Loucy (cell line): ENCODE data around the gene BDKRB1.
A peak's percentile ranks its signal among the peaks of the same experiment; 100 is the strongest.

Source experiments
- H2AFZ ChIP-seq: fragments of 200-600 bp; sonication (generic); 2 replicates; pipeline ENCODE4 v1.6.0; 2016; ENCODE audit warnings: antibody characterized with exemption, mild to moderate bottlenecking, low read length, moderate library complexity
- H3F3A ChIP-seq: fragments of 200-600 bp; 2 replicates; pipeline ENCODE4 v1.6.0; 2016; ENCODE audit warnings: antibody characterized with exemption, low read depth, mild to moderate bottlenecking
- H3K27me3 ChIP-seq: fragments of 200-600 bp; sonication (generic); 2 replicates; pipeline ENCODE4 v1.6.1; 2014; ENCODE audit warnings: low read length, mild to moderate bottlenecking; ENCODE audit not compliant: insufficient read depth, poor library complexity, severe bottlenecking
- H3K36me3 ChIP-seq: fragments of 200-600 bp; sonication (generic); 2 replicates; pipeline ENCODE4 v1.6.1; 2016; ENCODE audit warnings: low read length; ENCODE audit not compliant: insufficient read depth
- H3K4me1 ChIP-seq: fragments of 200-600 bp; sonication (generic); 2 replicates; pipeline ENCODE4 v1.5.1; 2014; ENCODE audit warnings: low read length, mild to moderate bottlenecking; ENCODE audit not compliant: insufficient read depth, poor library complexity, severe bottlenecking
- H3K4me2 ChIP-seq: fragments of 200-600 bp; sonication (generic); 2 replicates; pipeline ENCODE4 v1.6.0; 2014; ENCODE audit warnings: antibody characterized with exemption, low read length, low read depth, mild to moderate bottlenecking; ENCODE audit not compliant: poor library complexity, severe bottlenecking
- H3K4me3 ChIP-seq: fragments of 200-600 bp; sonication (generic); 2 replicates; pipeline ENCODE4 v1.5.1; 2014; ENCODE audit warnings: low read length, mild to moderate bottlenecking, mixed read lengths; ENCODE audit not compliant: poor library complexity, severe bottlenecking
- H3K79me2 ChIP-seq: fragments of 200-600 bp; sonication (generic); 2 replicates; pipeline ENCODE4 v1.6.1; 2014; ENCODE audit warnings: low read length; ENCODE audit not compliant: insufficient read depth
- H3K9ac ChIP-seq: fragments of 200-600 bp; sonication (generic); 2 replicates; pipeline ENCODE4 v1.6.0; 2014; ENCODE audit warnings: mild to moderate bottlenecking, low read depth, low read length, moderate library complexity; ENCODE audit not compliant: poor library complexity, severe bottlenecking
- H3K9me2 ChIP-seq: fragments of 200-600 bp; sonication (generic); replicated peaks from 2 replicates; pipeline ENCODE4 v1.6.1; 2016; ENCODE audit warnings: low read depth, low read length, mixed read lengths
- H3K9me3 ChIP-seq: fragments of 200-600 bp; sonication (generic); 2 replicates; pipeline ENCODE4 v1.6.1; 2014; ENCODE audit warnings: mild to moderate bottlenecking, antibody characterized with exemption, low read length, low read depth; ENCODE audit not compliant: insufficient read depth
- H4K20me1 ChIP-seq: fragments of 200-600 bp; sonication (generic); 2 replicates; pipeline ENCODE4 v1.6.0; 2014; ENCODE audit warnings: antibody characterized with exemption, low read length, mild to moderate bottlenecking; ENCODE audit not compliant: insufficient read depth, poor library complexity, severe bottlenecking
- EZH2phosphoT487 ChIP-seq: fragments of 200-600 bp; IDR thresholded peaks from 2 replicates; pipeline ENCODE4 v1.6.1; 2018; ENCODE audit warnings: antibody characterized with exemption, mild to moderate bottlenecking, moderate library complexity, borderline replicate concordance
- TF ChIP-seq, protein P1 (sequence below): fragments of 200-600 bp; sonication (generic); conservative IDR thresholded peaks from 2 replicates; pipeline ENCODE4 v1.5.1; 2014; ENCODE audit warnings: mild to moderate bottlenecking, antibody characterized with exemption, low read length

BDKRB1 gene

DNA sequence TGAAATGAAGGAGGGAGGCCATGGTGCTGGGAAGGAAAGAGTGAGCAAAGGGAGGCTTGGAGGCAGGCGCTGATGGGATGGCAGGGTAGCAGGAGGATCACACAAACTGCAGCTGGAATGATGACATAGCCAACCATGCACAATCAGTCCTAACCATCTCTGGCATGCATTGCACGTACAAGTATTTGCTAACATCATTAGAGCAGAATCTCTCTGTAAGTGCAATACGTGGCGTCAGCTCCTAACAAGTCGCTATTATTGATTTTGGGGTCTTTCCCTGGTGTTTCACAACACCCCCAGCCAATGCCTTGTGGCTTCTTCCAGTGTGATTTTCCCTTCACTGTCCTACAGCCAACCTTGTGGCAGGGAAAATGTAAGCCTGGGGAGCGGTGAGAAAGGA is 18.5 kb downstream of the BDKRB1 start:
- no peaks in the 10 kb centered on the region for H3F3A ChIP-seq
- H3K4me2 ChIP-seq: no peak overlapping the region
- H3K27me3 ChIP-seq: no peaks in the 10 kb centered on the region
- no peak overlapping the region for H2AFZ ChIP-seq
- TF ChIP-seq EZH2phosphoT487: no peak
- TF ChIP-seq, protein P1, sequence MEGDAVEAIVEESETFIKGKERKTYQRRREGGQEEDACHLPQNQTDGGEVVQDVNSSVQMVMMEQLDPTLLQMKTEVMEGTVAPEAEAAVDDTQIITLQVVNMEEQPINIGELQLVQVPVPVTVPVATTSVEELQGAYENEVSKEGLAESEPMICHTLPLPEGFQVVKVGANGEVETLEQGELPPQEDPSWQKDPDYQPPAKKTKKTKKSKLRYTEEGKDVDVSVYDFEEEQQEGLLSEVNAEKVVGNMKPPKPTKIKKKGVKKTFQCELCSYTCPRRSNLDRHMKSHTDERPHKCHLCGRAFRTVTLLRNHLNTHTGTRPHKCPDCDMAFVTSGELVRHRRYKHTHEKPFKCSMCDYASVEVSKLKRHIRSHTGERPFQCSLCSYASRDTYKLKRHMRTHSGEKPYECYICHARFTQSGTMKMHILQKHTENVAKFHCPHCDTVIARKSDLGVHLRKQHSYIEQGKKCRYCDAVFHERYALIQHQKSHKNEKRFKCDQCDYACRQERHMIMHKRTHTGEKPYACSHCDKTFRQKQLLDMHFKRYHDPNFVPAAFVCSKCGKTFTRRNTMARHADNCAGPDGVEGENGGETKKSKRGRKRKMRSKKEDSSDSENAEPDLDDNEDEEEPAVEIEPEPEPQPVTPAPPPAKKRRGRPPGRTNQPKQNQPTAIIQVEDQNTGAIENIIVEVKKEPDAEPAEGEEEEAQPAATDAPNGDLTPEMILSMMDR: no peak
- no peak overlapping the region for H3K4me3 ChIP-seq
- H3K4me1 ChIP-seq: no peaks in the 10 kb centered on the region
- H4K20me1 ChIP-seq: no peaks in the 10 kb centered on the region
- H3K9me2 ChIP-seq: no peaks in the 10 kb centered on the region
- no peaks in the 10 kb centered on the region for H3K36me3 ChIP-seq
- no peaks in the 10 kb centered on the region for H3K9me3 ChIP-seq
- H3K9ac ChIP-seq: no peak overlapping the region
- H3K79me2 ChIP-seq: no peaks in the 10 kb centered on the region

DNA sequence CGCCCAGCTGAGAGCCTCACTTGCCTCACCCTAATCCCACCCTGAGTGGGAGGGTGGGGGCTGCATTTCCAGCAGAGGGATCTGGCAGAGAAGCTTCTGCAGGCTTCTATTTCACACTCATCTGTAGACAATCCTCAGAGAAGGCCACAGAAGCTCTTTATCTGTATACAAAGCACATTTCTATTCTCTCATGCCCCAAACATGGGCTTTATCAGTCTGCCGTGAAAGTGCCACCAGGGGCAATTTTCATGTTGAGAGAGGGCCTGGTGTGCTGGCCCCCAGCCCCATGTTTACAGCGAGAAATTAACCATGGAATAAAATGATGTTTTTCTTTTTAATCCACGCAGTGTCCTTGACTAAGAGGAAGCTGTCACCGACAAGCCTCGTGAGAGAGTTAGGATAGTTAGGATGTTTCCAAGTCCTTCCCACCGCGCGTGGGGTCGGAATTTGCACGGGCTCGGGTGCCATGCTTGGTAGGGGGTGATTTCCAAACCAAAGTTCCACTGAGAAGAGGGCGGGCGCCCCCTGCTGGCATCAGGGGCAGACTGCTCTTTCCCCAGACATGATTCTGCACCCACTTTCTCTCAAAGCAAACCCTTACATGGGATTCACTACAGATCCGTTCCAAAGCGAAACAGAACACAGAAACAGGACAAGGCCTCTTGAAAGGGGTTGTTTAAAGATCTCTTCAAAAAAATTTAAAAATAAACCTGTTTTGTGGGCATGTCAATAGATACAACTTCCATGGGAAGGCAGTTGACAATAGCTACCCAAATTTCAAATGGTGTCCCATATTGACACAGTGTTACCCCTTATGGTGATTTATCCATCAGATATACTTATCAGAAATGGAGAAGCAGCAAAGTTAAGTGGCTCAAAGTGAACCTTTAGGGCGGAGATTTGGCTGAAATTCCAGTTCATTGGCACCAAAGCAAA is 19.4 kb downstream of the BDKRB1 start:
- Histone ChIP-seq H3F3A (no peaks in the 10 kb centered on the region), H2AFZ (peak overlapping the region; percentile 22; the same call in 1 of the 2 replicates), H3K4me1 (no peaks in the 10 kb centered on the region), H3K9me3 (no peaks in the 10 kb centered on the region), H3K27me3 (no peaks in the 10 kb centered on the region), H3K4me2 (peak overlapping the region; percentile 32), H3K4me3 (peak overlapping the region; percentile 24), H3K79me2 (no peaks in the 10 kb centered on the region), H4K20me1 (no peaks in the 10 kb centered on the region), H3K9ac (no peak overlapping the region), H3K9me2 (no peaks in the 10 kb centered on the region), H3K36me3 (no peaks in the 10 kb centered on the region)
- TF ChIP-seq, protein P1: peak; percentile 97
- no peak for TF ChIP-seq EZH2phosphoT487

DNA sequence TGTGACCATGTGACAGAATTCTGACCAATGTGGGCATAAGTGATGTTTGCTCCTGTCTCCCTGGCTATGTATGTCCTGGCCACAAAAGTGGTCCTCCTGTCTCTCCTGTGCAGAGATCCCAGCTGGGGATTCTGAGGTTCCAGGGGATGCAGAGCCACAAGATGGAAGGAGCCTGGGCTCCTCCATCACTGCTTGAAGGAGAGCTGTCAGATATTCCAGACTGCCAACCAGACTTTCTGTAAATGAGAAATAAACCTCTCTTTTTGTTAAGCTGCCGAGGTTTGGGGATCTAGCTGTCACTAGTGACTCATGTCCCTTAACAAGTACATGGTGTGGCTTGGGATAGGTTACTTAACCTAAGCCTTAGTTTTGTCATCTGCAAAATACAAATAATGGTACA is 21.9 kb downstream of the BDKRB1 start:
- no peak overlapping the region for H3K4me2 ChIP-seq
- H3K4me3 ChIP-seq: no peak overlapping the region
- H3K36me3 ChIP-seq: peaks cover under 1% of the 10 kb centered on the region; the same call in 1 of the 2 replicates
- no peaks in the 10 kb centered on the region for H3K79me2 ChIP-seq
- no peak for TF ChIP-seq EZH2phosphoT487
- TF ChIP-seq, protein P1: no peak
- H3K9me2 ChIP-seq: no peaks in the 10 kb centered on the region
- no peaks in the 10 kb centered on the region for H3K9me3 ChIP-seq
- H3K27me3 ChIP-seq: no peaks in the 10 kb centered on the region
- no peaks in the 10 kb centered on the region for H4K20me1 ChIP-seq
- H2AFZ ChIP-seq: no peak overlapping the region
- no peaks in the 10 kb centered on the region for H3F3A ChIP-seq
- no peaks in the 10 kb centered on the region for H3K4me1 ChIP-seq
- H3K9ac ChIP-seq: no peak overlapping the region
